GM12873 (cell line): ENCODE measurements around the gene KRT36.

Experiments used
- CTCF ChIP-seq: IDR thresholded peaks from 2 replicates; pipeline ENCODE4 v1.5.1; 2012; ENCODE audit warnings: low read depth, mild to moderate bottlenecking, moderate library complexity, low read length, control low read depth; ENCODE audit not compliant: insufficient read depth; ENCODE audit errors: missing control alignments

Gene KRT36

GRCh38 chr17:41446806-41447205 lies 42.9 kb downstream of the KRT36 start:
- no peak for TF ChIP-seq CTCF

- no peak for TF ChIP-seq CTCF
Measured at GRCh38 chr17:41444640-41445039, 45.1 kb downstream of the KRT36 start.

- no peak for TF ChIP-seq CTCF
Measured at GRCh38 chr17:41444186-41444585, 45.5 kb downstream of the KRT36 start.

- TF ChIP-seq CTCF: no peak
Measured at GRCh38 chr17:41442739-41443138, 47.0 kb downstream of the KRT36 start.

- TF ChIP-seq CTCF: no peak
Measured at GRCh38 chr17:41440531-41441033, 49.1 kb downstream of the KRT36 start, which contains the start of gene KRT38. Gene KRT38 (minus strand): TSS chr17:41440983. CDS start chr17:41440921, 62 bp downstream.

GRCh38 chr17:41439375-41439774 lies 50.3 kb downstream of the KRT36 start:
- no peak for TF ChIP-seq CTCF

GRCh38 chr17:41437769-41438168 lies 51.9 kb downstream of the KRT36 start:
- no peak for TF ChIP-seq CTCF
